Measurements from ENCODE around the gene RNF181.

DNA sequence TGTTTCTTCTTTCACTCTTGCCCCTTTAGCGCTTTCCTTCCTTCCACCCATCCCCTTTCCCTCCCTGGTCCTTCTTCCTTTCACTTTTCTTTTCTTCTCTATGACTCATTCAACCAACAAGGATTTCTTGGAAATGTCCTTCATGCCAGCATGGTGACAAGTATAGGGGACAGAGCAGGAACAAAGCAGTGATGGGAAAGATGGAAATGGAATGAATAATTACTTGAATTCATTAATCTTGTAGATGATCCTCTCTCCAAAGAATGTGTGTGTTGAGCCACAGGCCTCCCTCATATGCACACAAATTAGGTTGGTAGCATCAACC, 9.8 kb upstream of the RNF181 start:
- TF ChIP-seq, protein P1, sequence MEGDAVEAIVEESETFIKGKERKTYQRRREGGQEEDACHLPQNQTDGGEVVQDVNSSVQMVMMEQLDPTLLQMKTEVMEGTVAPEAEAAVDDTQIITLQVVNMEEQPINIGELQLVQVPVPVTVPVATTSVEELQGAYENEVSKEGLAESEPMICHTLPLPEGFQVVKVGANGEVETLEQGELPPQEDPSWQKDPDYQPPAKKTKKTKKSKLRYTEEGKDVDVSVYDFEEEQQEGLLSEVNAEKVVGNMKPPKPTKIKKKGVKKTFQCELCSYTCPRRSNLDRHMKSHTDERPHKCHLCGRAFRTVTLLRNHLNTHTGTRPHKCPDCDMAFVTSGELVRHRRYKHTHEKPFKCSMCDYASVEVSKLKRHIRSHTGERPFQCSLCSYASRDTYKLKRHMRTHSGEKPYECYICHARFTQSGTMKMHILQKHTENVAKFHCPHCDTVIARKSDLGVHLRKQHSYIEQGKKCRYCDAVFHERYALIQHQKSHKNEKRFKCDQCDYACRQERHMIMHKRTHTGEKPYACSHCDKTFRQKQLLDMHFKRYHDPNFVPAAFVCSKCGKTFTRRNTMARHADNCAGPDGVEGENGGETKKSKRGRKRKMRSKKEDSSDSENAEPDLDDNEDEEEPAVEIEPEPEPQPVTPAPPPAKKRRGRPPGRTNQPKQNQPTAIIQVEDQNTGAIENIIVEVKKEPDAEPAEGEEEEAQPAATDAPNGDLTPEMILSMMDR (IDR thresholded peaks at IDR 0.05) = no peak
- TF ChIP-seq POLR2A (IDR thresholded peaks at IDR 0.05) = no peak

All from testis (tissue), 2 donors.